Liver (tissue), 9 donors: ENCODE measurements around the gene EFCAB14. TPM values are rescaled to one million over a fixed set of nuclear protein-coding genes. Genes with fewer than 3 reads are reported as not detected.

ENCODE experiments used
- DNase-seq: peaks from one replicate; pipeline ENCODE4 v3.0.0-alpha.2; 2017; ENCODE audit warnings: low spot score
- H3K27ac ChIP-seq, 2 donors: one replicate each; pipeline ENCODE4 v1.7.0; 2013; ENCODE audit warnings: inconsistent platforms in 2 of 2, low read length in 2 of 2, control low read depth in 1 of 2, low read depth in 1 of 2, mild to moderate bottlenecking in 1 of 2
- H3K27me3 ChIP-seq, 4 donors: one replicate each; pipeline versions ENCODE4 v1.6.1 to v1.7.0; 2013; ENCODE audit warnings: low read length in 3 of 4, inconsistent platforms in 1 of 4, mild to moderate bottlenecking in 1 of 4, moderate library complexity in 1 of 4; ENCODE audit not compliant: control insufficient read depth in 4 of 4, insufficient read depth in 4 of 4
- H3K36me3 ChIP-seq, 4 donors: one replicate each; pipeline versions ENCODE4 v1.6.1 to v1.7.0; 2013; ENCODE audit warnings: low read length in 3 of 4, mild to moderate bottlenecking in 3 of 4, low read depth in 1 of 4, moderate library complexity in 1 of 4; ENCODE audit not compliant: control insufficient read depth in 4 of 4, insufficient read depth in 3 of 4
- H3K4me1 ChIP-seq, 4 donors: one replicate each; pipeline versions ENCODE4 v1.6.1 to v1.7.0; 2013; ENCODE audit warnings: low read length in 3 of 4, mild to moderate bottlenecking in 3 of 4, moderate library complexity in 1 of 4; ENCODE audit not compliant: control insufficient read depth in 4 of 4, insufficient read depth in 4 of 4
- H3K4me3 ChIP-seq, 3 donors: one replicate each; pipeline versions ENCODE4 v1.6.1 to v1.7.0; 2013; ENCODE audit warnings: low read length in 3 of 3, control low read depth in 1 of 3, low read depth in 1 of 3, mild to moderate bottlenecking in 1 of 3
- H3K9ac ChIP-seq, 2 donors: one replicate each; pipeline ENCODE4 v1.7.0; 2013; ENCODE audit warnings: low read length in 2 of 2, mild to moderate bottlenecking in 2 of 2, moderate library complexity in 2 of 2, control low read depth in 1 of 2, low read depth in 1 of 2
- H3K9me3 ChIP-seq, 4 donors: one replicate each; pipeline versions ENCODE4 v1.6.1 to v1.7.0; 2013; ENCODE audit warnings: low read length in 3 of 4; ENCODE audit not compliant: control insufficient read depth in 4 of 4
- EGR1 ChIP-seq, 2 donors: IDR thresholded peaks; 2 replicates each; pipeline ENCODE4 v1.6.1; 2016 to 2018; ENCODE audit warnings: antibody characterized with exemption in 2 of 2, low read depth in 2 of 2
- FOXA1 ChIP-seq: IDR thresholded peaks from 2 replicates; pipeline ENCODE4 v1.6.1; 2016; ENCODE audit warnings: antibody characterized with exemption
- HNF4A ChIP-seq, 2 donors: conservative IDR thresholded peaks; 2 replicates each; pipeline ENCODE4 v1.6.1; 2016; ENCODE audit warnings: antibody characterized with exemption in 2 of 2, mild to moderate bottlenecking in 2 of 2
- HNF4G ChIP-seq: IDR thresholded peaks from 2 replicates; pipeline ENCODE4 v1.6.1; 2016; ENCODE audit warnings: antibody characterized with exemption
- JUND ChIP-seq, 2 donors: IDR thresholded peaks; 2 replicates each; pipeline ENCODE4 v1.6.1; 2016; ENCODE audit warnings: antibody characterized with exemption in 2 of 2
- NR2F2 ChIP-seq: IDR thresholded peaks from 2 replicates; pipeline ENCODE4 v1.6.1; 2016; ENCODE audit warnings: antibody characterized with exemption
- RAD21 ChIP-seq, 2 donors: IDR thresholded peaks; 2 replicates each; pipeline ENCODE4 v1.6.1; 2016; ENCODE audit warnings: antibody characterized with exemption in 2 of 2, mild to moderate bottlenecking in 2 of 2
- RXRA ChIP-seq, 2 donors: IDR thresholded peaks; 2 replicates each; pipeline ENCODE4 v1.6.1; 2017 to 2018; ENCODE audit warnings: antibody characterized with exemption in 2 of 2, mild to moderate bottlenecking in 1 of 2
- SP1 ChIP-seq: IDR thresholded peaks from 2 replicates; pipeline ENCODE4 v1.6.1; 2018; ENCODE audit warnings: antibody characterized with exemption, mild to moderate bottlenecking
- WGBS: extraction: QIAGEN DNeasy Blood & Tissue Kit; methylation state at CpG from one replicate; pipeline ENCODE4 v1.1.7; 2013; 5-methylcytosine and 5-hydroxymethylcytosine counted together
- polyA plus RNA-seq, 2 donors: library from polyadenylated mRNA; stranded (reverse) in 1 of 2; unstranded in 1 of 2; fragments of 200-250 nt in 1 of 2; fragments of >200 nt in 1 of 2; fragmentation: Nextera tagmentation in 1 of 2; extraction: Ambion mirVana in 1 of 2; gene quantifications; one replicate each; pipeline versions ENCODE4 v1.2.1 to v1.2.3, GENCODE V29; 2013 to 2015
- total RNA-seq, 2 donors: library from RNA; depleted of rRNA; stranded (reverse); fragments of >200 nt; gene quantifications; one replicate each; pipeline ENCODE4 v1.2.3, GENCODE V29; 2014
- TF ChIP-seq, protein P1 (sequence below): fragments of 150-350 bp; IDR thresholded peaks from 2 replicates; pipeline ENCODE4 v1.5.1; 2017; ENCODE audit warnings: improper control_type of control experiment, low read depth, low read length; ENCODE audit not compliant: missing input control
- TF ChIP-seq, protein P2 (sequence below): IDR thresholded peaks from 2 replicates; pipeline ENCODE4 v1.6.1; 2016; ENCODE audit warnings: antibody characterized with exemption
- TF ChIP-seq, protein P3 (sequence below): IDR thresholded peaks from 2 replicates; pipeline ENCODE4 v1.6.1; 2016; ENCODE audit warnings: antibody characterized with exemption
- donor health status: healthy.
- donor health status: healthy.
- donor health status: healthy.
- donor health status: healthy.
- donor health status: healthy.

The EFCAB14 gene
- total and polyA plus RNA-seq, 4 donors, result 14.8 to 34.6 (median 23.7) TPM

DNA sequence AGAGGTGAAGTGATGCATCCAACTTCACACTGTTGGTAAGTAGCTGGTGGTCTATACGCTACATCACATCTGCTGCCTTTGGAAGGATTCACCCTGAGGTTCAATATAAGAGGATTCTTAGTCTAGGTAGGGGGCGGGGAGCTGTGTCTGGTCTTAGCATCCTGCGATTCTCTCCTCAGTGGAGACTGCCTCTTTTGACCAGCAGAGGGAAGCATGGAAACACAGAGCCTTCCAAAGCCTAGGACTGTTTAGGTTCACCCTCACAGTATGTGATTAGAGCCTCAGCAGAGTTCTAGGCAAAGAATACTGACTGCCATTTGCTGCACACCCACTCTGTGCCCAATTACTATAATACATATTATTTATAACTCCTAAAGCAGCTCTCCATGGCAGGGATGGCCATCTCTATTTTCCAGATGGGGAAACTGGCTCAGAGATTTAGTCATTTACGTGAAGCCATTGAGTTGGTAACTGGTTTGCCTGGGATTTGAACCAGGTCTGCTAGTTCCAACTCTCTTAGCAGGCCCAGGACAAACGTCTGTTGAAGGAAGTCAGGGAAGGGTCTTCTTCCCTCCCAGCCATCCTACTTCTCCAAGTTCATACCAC is 28.9 kb upstream of the EFCAB14 start:
- Histone ChIP-seq H3K27ac (no peak overlapping the region), H3K4me3 (no peak overlapping the region), H3K9ac (no peak overlapping the region), H3K36me3 (no peaks in the 10 kb centered on the region), H3K9me3 (no peaks in the 10 kb centered on the region), H3K4me1 (no peaks in the 10 kb centered on the region), H3K27me3 (peaks cover 0 to 3% (median 1%) of the 10 kb centered on the region in 4 donors)
- DNase-seq, result no peak
- TF ChIP-seq NR2F2, result no peak
- TF ChIP-seq, protein P1, sequence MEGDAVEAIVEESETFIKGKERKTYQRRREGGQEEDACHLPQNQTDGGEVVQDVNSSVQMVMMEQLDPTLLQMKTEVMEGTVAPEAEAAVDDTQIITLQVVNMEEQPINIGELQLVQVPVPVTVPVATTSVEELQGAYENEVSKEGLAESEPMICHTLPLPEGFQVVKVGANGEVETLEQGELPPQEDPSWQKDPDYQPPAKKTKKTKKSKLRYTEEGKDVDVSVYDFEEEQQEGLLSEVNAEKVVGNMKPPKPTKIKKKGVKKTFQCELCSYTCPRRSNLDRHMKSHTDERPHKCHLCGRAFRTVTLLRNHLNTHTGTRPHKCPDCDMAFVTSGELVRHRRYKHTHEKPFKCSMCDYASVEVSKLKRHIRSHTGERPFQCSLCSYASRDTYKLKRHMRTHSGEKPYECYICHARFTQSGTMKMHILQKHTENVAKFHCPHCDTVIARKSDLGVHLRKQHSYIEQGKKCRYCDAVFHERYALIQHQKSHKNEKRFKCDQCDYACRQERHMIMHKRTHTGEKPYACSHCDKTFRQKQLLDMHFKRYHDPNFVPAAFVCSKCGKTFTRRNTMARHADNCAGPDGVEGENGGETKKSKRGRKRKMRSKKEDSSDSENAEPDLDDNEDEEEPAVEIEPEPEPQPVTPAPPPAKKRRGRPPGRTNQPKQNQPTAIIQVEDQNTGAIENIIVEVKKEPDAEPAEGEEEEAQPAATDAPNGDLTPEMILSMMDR, result peak; percentile 64
- no peak for TF ChIP-seq JUND (IDR thresholded peaks at IDR 0.05)
- no peak for TF ChIP-seq EGR1 (IDR thresholded peaks at IDR 0.05; ENCODE audit: low read depth in 2 of 2)
- TF ChIP-seq, protein P2, sequence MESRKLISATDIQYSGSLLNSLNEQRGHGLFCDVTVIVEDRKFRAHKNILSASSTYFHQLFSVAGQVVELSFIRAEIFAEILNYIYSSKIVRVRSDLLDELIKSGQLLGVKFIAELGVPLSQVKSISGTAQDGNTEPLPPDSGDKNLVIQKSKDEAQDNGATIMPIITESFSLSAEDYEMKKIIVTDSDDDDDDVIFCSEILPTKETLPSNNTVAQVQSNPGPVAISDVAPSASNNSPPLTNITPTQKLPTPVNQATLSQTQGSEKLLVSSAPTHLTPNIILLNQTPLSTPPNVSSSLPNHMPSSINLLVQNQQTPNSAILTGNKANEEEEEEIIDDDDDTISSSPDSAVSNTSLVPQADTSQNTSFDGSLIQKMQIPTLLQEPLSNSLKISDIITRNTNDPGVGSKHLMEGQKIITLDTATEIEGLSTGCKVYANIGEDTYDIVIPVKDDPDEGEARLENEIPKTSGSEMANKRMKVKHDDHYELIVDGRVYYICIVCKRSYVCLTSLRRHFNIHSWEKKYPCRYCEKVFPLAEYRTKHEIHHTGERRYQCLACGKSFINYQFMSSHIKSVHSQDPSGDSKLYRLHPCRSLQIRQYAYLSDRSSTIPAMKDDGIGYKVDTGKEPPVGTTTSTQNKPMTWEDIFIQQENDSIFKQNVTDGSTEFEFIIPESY, result no peak
- TF ChIP-seq RAD21 (IDR thresholded peaks at IDR 0.05), result peak; percentile 75 to 88
- WGBS, result 27% methylated on average over 5 of the region's 5 CpGs

DNA sequence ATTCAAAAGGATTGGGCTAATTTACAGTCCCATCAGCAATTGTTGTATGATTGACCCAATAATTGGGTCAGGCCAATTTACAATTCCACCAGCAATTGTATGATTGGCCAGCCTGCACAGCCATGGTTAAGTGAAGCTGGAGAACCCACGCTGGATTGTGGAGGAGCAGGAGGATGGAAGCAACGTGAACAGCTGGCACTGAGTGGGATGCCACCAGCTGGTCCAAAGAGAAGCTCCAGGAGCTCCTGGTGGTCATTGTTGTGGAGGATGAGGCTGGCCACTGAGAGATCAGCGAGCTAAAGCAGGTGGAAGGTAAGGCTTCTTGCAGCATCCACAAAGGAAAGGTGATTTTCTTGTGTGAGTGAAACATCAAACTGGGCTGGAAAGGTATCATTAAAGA is 23.2 kb upstream of the EFCAB14 start:
- H3K9me3 ChIP-seq, result no peaks in the 10 kb centered on the region
- no peaks in the 10 kb centered on the region for H3K36me3 ChIP-seq
- no peak overlapping the region for H3K27ac ChIP-seq
- H3K4me1 ChIP-seq, result no peaks in the 10 kb centered on the region
- TF ChIP-seq RXRA (IDR thresholded peaks at IDR 0.05) (no peak), HNF4A (conservative IDR thresholded peaks at IDR 0.05) (no peak), FOXA1 (no peak), RAD21 (IDR thresholded peaks at IDR 0.05) (no peak), SP1 (no peak), NR2F2 (no peak), HNF4G (no peak)
- TF ChIP-seq, protein P2, result no peak
- TF ChIP-seq, protein P3, sequence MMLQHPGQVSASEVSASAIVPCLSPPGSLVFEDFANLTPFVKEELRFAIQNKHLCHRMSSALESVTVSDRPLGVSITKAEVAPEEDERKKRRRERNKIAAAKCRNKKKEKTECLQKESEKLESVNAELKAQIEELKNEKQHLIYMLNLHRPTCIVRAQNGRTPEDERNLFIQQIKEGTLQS, result no peak
- DNase-seq, result no peak
- WGBS, result 76% methylated on average over 3 of the region's 3 CpGs
- H3K27me3 ChIP-seq, result peaks cover 0 to 3% (median 0%) of the 10 kb centered on the region in 4 donors
- H3K4me3 ChIP-seq, result no peak overlapping the region
- no peak overlapping the region for H3K9ac ChIP-seq
